IMR-90 (cell line): Measurements from ENCODE around the gene TMEM19. TPM values are rescaled to one million over a fixed set of nuclear protein-coding genes. Genes with fewer than 3 reads are reported as not detected.

ENCODE experiments used
- ATAC-seq: fragments of 200-7000 bp; cut with Tn5 transposase; 2 replicates; pipeline ENCODE4 v1.9.1; 2020; ENCODE audit warnings: low read depth, mild to moderate bottlenecking, moderate library complexity
- BruUV-seq: library from RNA; stranded (reverse); fragments of 400-500 nt; replicated peaks from 2 replicates; lab custom pipeline; 2021; lab: Mats Ljungman, UMichigan
- CTCF ChIA-PET: fragments of 300-600 bp; formaldehyde crosslinking; extraction: SDS; loops from one replicate; lab custom pipeline; 2021; ENCODE audit warnings: antibody characterized with exemption; lab: Yijun Ruan, JAX
- POLR2A ChIA-PET: fragments of 300-600 bp; sonication (Branson Sonifier 250); formaldehyde crosslinking; loops from one replicate; lab custom pipeline; 2022; ENCODE audit warnings: antibody characterized with exemption; ENCODE audit not compliant: unreplicated experiment; lab: Charles Lee
- DNase-seq: peaks from one replicate; pipeline ENCODE4 v3.0.0; 2013
- H2AFZ ChIP-seq: replicated peaks from 2 replicates; pipeline ENCODE3; 2013; ENCODE audit warnings: low read length, mild to moderate bottlenecking; ENCODE audit not compliant: poor library complexity
- H2AK5ac ChIP-seq: 2 replicates; pipeline ENCODE4 v1.6.1; 2013; ENCODE audit warnings: low read depth, low read length, inconsistent platforms
- H2AK9ac ChIP-seq: replicated peaks from 2 replicates; pipeline ENCODE3; 2013; ENCODE audit warnings: mild to moderate bottlenecking, low read depth, low read length, moderate library complexity; ENCODE audit not compliant: poor library complexity
- H2BK120ac ChIP-seq: 2 replicates; pipeline ENCODE4 v1.6.1; 2013; ENCODE audit warnings: low read depth, low read length, inconsistent platforms
- H2BK15ac ChIP-seq: 3 replicates; pipeline ENCODE4 v1.6.1; 2013; ENCODE audit warnings: low read depth, low read length, inconsistent platforms
- H2BK20ac ChIP-seq: 2 replicates; pipeline ENCODE4 v1.6.1; 2013; ENCODE audit warnings: low read depth, mild to moderate bottlenecking, inconsistent platforms, low read length, moderate library complexity
- H2BK5ac ChIP-seq: 2 replicates; pipeline ENCODE4 v1.6.1; 2013; ENCODE audit warnings: mild to moderate bottlenecking, low read depth, low read length, inconsistent platforms; ENCODE audit not compliant: poor library complexity, severe bottlenecking
- H3K14ac ChIP-seq: replicated peaks from 2 replicates; pipeline ENCODE4 v1.6.1; 2013; ENCODE audit warnings: low read depth, low read length, inconsistent platforms
- H3K18ac ChIP-seq: 2 replicates; pipeline ENCODE4 v1.6.1; 2013; ENCODE audit warnings: low read depth, low read length, control low read depth
- H3K23ac ChIP-seq: 2 replicates; pipeline ENCODE4 v1.6.1; 2013; ENCODE audit warnings: low read depth, low read length, inconsistent platforms
- H3K27ac ChIP-seq: 2 replicates; pipeline ENCODE4 v1.5.1; 2013; ENCODE audit warnings: mild to moderate bottlenecking, control low read depth, low read length; ENCODE audit not compliant: insufficient read depth
- H3K27me3 ChIP-seq: 2 replicates; pipeline ENCODE4 v1.6.1; 2013; ENCODE audit warnings: low read length; ENCODE audit not compliant: control insufficient read depth, insufficient read depth
- H3K36me3 ChIP-seq: 2 replicates; pipeline ENCODE4 v1.6.1; 2013; ENCODE audit warnings: low read length, mixed read lengths; ENCODE audit not compliant: control insufficient read depth, insufficient read depth
- H3K4ac ChIP-seq: 2 replicates; pipeline ENCODE4 v1.6.1; 2013; ENCODE audit warnings: low read depth, low read length, inconsistent platforms
- H3K4me1 ChIP-seq: 2 replicates; pipeline ENCODE4 v1.6.1; 2013; ENCODE audit warnings: low read length, mixed read lengths; ENCODE audit not compliant: control insufficient read depth, insufficient read depth
- H3K4me2 ChIP-seq: 2 replicates; pipeline ENCODE4 v1.6.1; 2013; ENCODE audit warnings: low read depth, mild to moderate bottlenecking, control low read depth, low read length, moderate library complexity
- H3K4me3 ChIP-seq: 2 replicates; pipeline ENCODE4 v1.5.1; 2013; ENCODE audit warnings: low read depth, mild to moderate bottlenecking, control low read depth, low read length, moderate library complexity; ENCODE audit not compliant: insufficient read depth
- H3K56ac ChIP-seq: 2 replicates; pipeline ENCODE4 v1.6.1; 2013; ENCODE audit warnings: low read length, inconsistent platforms; ENCODE audit not compliant: insufficient read depth; ENCODE audit errors: extremely low read depth
- H3K79me1 ChIP-seq, 2 experiments: 2 replicates each; pipeline ENCODE4 v1.6.1; 2013; ENCODE audit warnings: low read length in 2 of 2, inconsistent platforms in 1 of 2, low read depth in 1 of 2
- H3K9ac ChIP-seq: 2 replicates; pipeline ENCODE4 v1.6.1; 2013; ENCODE audit warnings: low read depth, low read length, control low read depth
- H3K9me1 ChIP-seq: 2 replicates; pipeline ENCODE4 v1.6.1; 2013; ENCODE audit warnings: low read length, inconsistent platforms; ENCODE audit not compliant: insufficient read depth
- H3K9me3 ChIP-seq: 2 replicates; pipeline ENCODE4 v1.6.1; 2013; ENCODE audit warnings: low read length; ENCODE audit not compliant: control insufficient read depth, insufficient read depth
- H4K20me1 ChIP-seq: 2 replicates; pipeline ENCODE4 v1.6.1; 2013; ENCODE audit warnings: low read length, inconsistent platforms; ENCODE audit not compliant: insufficient read depth
- H4K5ac ChIP-seq: 2 replicates; pipeline ENCODE4 v1.6.1; 2013; ENCODE audit warnings: mild to moderate bottlenecking, low read depth, low read length, control low read depth
- H4K8ac ChIP-seq, 2 experiments: 2 replicates each; pipeline ENCODE4 v1.6.1; 2013; ENCODE audit warnings: low read depth in 2 of 2, low read length in 2 of 2, control low read depth in 1 of 2, inconsistent platforms in 1 of 2
- H4K91ac ChIP-seq: 2 replicates; pipeline ENCODE4 v1.6.1; 2013; ENCODE audit warnings: low read depth, low read length, inconsistent platforms; ENCODE audit not compliant: insufficient read depth
- BHLHE40 ChIP-seq: fragments of 150-350 bp; IDR thresholded peaks from 2 replicates; pipeline ENCODE4 v1.6.1; 2016; ENCODE audit warnings: mild to moderate bottlenecking, low read depth, low read length
- CEBPB ChIP-seq: IDR thresholded peaks from 2 replicates; pipeline ENCODE4 v1.6.1; 2012; ENCODE audit warnings: low read depth, low read length, improper control_type of control experiment
- CHD1 ChIP-seq: IDR thresholded peaks from 2 replicates; pipeline ENCODE4 v1.6.1; 2012; ENCODE audit warnings: low read depth, low read length, improper control_type of control experiment
- ELK1 ChIP-seq: fragments of 150-350 bp; IDR thresholded peaks from 2 replicates; pipeline ENCODE4 v1.6.1; 2016; ENCODE audit warnings: low read depth, mild to moderate bottlenecking, low read length, moderate library complexity, borderline replicate concordance
- FOS ChIP-seq: fragments of 150-350 bp; IDR thresholded peaks from 2 replicates; pipeline ENCODE4 v1.6.1; 2016; ENCODE audit warnings: low read depth, low read length
- MAFK ChIP-seq: IDR thresholded peaks from 2 replicates; pipeline ENCODE4 v1.6.1; 2012; ENCODE audit warnings: low read depth, low read length, improper control_type of control experiment
- MAZ ChIP-seq: IDR thresholded peaks from 2 replicates; pipeline ENCODE4 v1.6.1; 2012; ENCODE audit warnings: low read depth, mild to moderate bottlenecking, low read length, improper control_type of control experiment, moderate library complexity, borderline replicate concordance
- MXI1 ChIP-seq: IDR thresholded peaks from 2 replicates; pipeline ENCODE4 v1.6.1; 2012; ENCODE audit warnings: low read depth, mild to moderate bottlenecking, low read length, moderate library complexity, borderline replicate concordance
- POLR2A ChIP-seq: IDR thresholded peaks from 2 replicates; pipeline ENCODE4 v1.6.1; 2012; ENCODE audit warnings: mild to moderate bottlenecking, low read depth, low read length
- RCOR1 ChIP-seq: IDR thresholded peaks from 2 replicates; pipeline ENCODE4 v1.6.1; 2012; ENCODE audit warnings: mild to moderate bottlenecking, low read length, improper control_type of control experiment; ENCODE audit not compliant: insufficient replicate concordance
- WGBS, 2 experiments: methylation state at CpG; one replicate each; pipeline versions ENCODE4 v1.1.5 to v1.1.7; 2013; ENCODE audit warnings: missing lambda C conversion rate in 2 of 2; ENCODE audit not compliant: insufficient read length in 1 of 2; ENCODE audit errors: extremely low coverage in 2 of 2; 5-methylcytosine and 5-hydroxymethylcytosine counted together
- dilution Hi-C: fragments of 300-500 bp; cut with HindIII; formaldehyde crosslinking; loops from one replicate; pipeline ENCODE4 v1.14.3; 2018; ENCODE audit warnings: low sequenced_read_pairs; ENCODE audit not compliant: unreplicated experiment
- in situ Hi-C: fragments of 300-500 bp; cut with MboI; formaldehyde crosslinking; loops from 3 replicates; pipeline ENCODE4 v1.14.3; 2019; ENCODE audit warnings: low sequenced_read_pairs, inconsistent platforms, mixed read lengths
- intact Hi-C: fragments of 100-400 bp; cut with micrococcal nuclease; formaldehyde crosslinking; loops from 2 replicates; pipeline ENCODE4 v1.10.0; 2022
- polyA plus RNA-seq, 3 experiments: library from polyadenylated mRNA; depleted of rRNA; stranded (reverse); fragments of >200 nt; gene quantifications; 2 replicates each; pipeline ENCODE4 v1.2.3, GENCODE V29; 2012; ENCODE audit warnings: low replicate concordance in 1 of 3
- total RNA-seq: library from RNA; depleted of rRNA; stranded (reverse); fragments of >200 nt; gene quantifications from 2 replicates; pipeline ENCODE4 v1.2.3, GENCODE V29; 2012

Gene TMEM19
- total and polyA plus RNA-seq, 2 of the 4 experiments (the other 2 are of a cell fraction) = 8.9 to 28.7 TPM

DNA sequence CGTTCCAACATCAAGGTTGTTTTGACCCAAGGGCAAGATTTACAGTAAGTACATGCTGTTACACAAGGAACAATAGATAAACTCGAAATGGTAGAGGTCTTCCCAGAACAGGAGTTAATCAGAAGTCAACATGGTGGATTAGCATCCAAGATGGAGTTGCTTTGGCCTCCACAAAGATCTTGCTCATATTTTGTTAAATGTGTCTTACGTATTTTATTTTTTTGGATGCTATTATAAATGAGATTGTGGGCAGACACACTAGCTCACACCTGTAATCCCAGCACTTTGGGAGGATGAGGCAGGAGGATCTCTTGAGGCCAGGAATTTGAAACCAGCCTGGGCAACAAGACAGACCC is 46.5 kb downstream of the TMEM19 start:
- Histone ChIP-seq H3K27me3 (no peaks in the 10 kb centered on the region), H3K4me1 (no peaks in the 10 kb centered on the region), H4K8ac (peak overlapping the region in 1 of 2 experiments; percentile 9; a peak in 1 of 4 replicates), H4K91ac (no peak overlapping the region), H3K23ac (no peak overlapping the region), H3K4me2 (no peak overlapping the region), H3K36me3 (no peaks in the 10 kb centered on the region), H3K79me1 (no peaks in the 10 kb centered on the region), H2AFZ (peak overlapping the region; percentile 76), H2AK5ac (no peak overlapping the region; the same call in 1 of the 2 replicates), H4K5ac (no peak overlapping the region), H2AK9ac (no peak overlapping the region), H3K9me3 (no peaks in the 10 kb centered on the region), H3K9ac (no peak overlapping the region), H3K9me1 (no peaks in the 10 kb centered on the region), H3K4ac (no peak overlapping the region; the same call in 1 of the 2 replicates), H3K4me3 (no peak overlapping the region), H3K56ac (no peak overlapping the region), H4K20me1 (no peaks in the 10 kb centered on the region), H2BK5ac (no peak overlapping the region), H2BK20ac (no peak overlapping the region; the same call in 1 of the 2 replicates), H2BK120ac (peak overlapping the region; percentile 75; the same call in 1 of the 2 replicates), H2BK15ac (no peak overlapping the region), H3K14ac (no peak overlapping the region), H3K27ac (no peak overlapping the region), H3K18ac (no peak overlapping the region)
- intact Hi-C loops (no loop called here), dilution Hi-C loops (no loop called here), in situ Hi-C loops (no loop called here)
- CTCF ChIA-PET = no interaction called here
- BruUV-seq = no TSS peak
- TF ChIP-seq CEBPB (no peak), POLR2A (no peak), FOS (no peak), MAFK (no peak), ELK1 (no peak), BHLHE40 (no peak), MAZ (no peak), CHD1 (no peak), MXI1 (no peak), RCOR1 (no peak)
- DNase-seq = no peak
- WGBS, 2 experiments = no CpG with 5 or more reads among the region's 3 CpGs
- POLR2A ChIA-PET = no interaction called here
- ATAC-seq = no peak
